Measurements from ENCODE around the gene SDC3. TPM values are rescaled to one million over a fixed set of nuclear protein-coding genes. Genes with fewer than 3 reads are reported as not detected.

SDC3 gene
- total and polyA plus RNA-seq, 4 donors, result 3.3 to 27.5 (median 16.6) TPM

GRCh38 chr1:30823969-30824735 is 84.4 kb downstream of the SDC3 start:
- H3K9me3 ChIP-seq (ENCODE audit: control insufficient read depth in 4 of 4, low read length in 3 of 4), result no peaks in the 10 kb centered on the region
- DNase-seq (ENCODE audit: low spot score), result peak; percentile 83
- TF ChIP-seq JUND (IDR thresholded peaks at IDR 0.05), result peak; percentile 90 to 92
- TF ChIP-seq RXRA (IDR thresholded peaks at IDR 0.05), result peak; percentile 77
- no peak for TF ChIP-seq EGR1 (IDR thresholded peaks at IDR 0.05; ENCODE audit: low read depth in 2 of 2)
- TF ChIP-seq RAD21 (IDR thresholded peaks at IDR 0.05), result peak; percentile 1 to 25
- peak; percentile 61 for TF ChIP-seq YY1 (IDR thresholded peaks at IDR 0.05)
- no peak for TF ChIP-seq ZBTB33 (IDR thresholded peaks at IDR 0.05)
- TF ChIP-seq HNF4G (IDR thresholded peaks at IDR 0.05), result no peak
- TF ChIP-seq CTCF (IDR thresholded peaks at IDR 0.05; ENCODE audit: low read depth, low read length, missing input control), result no peak
- TF ChIP-seq SP1 (IDR thresholded peaks at IDR 0.05), result peak; percentile 44
- peak; percentile 74 for TF ChIP-seq NR2F2 (IDR thresholded peaks at IDR 0.05)
- peak; percentile 45 for TF ChIP-seq REST (IDR thresholded peaks at IDR 0.05)
- TF ChIP-seq, protein P1, sequence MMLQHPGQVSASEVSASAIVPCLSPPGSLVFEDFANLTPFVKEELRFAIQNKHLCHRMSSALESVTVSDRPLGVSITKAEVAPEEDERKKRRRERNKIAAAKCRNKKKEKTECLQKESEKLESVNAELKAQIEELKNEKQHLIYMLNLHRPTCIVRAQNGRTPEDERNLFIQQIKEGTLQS (IDR thresholded peaks at IDR 0.05), result peak; percentile 10
- TF ChIP-seq HNF4A (conservative IDR thresholded peaks at IDR 0.05), result peak in 1 of 2 donors; percentile 30
- no peak for TF ChIP-seq TAF1 (conservative IDR thresholded peaks at IDR 0.05)
- no peak for TF ChIP-seq GABPA (IDR thresholded peaks at IDR 0.05 in 1 of 2, conservative IDR thresholded peaks at IDR 0.05 in 1 of 2)
- no peak for TF ChIP-seq FOXA1 (IDR thresholded peaks at IDR 0.05)
- peak; percentile 40 for TF ChIP-seq FOXA2 (IDR thresholded peaks at IDR 0.05)
- TF ChIP-seq, protein P2, sequence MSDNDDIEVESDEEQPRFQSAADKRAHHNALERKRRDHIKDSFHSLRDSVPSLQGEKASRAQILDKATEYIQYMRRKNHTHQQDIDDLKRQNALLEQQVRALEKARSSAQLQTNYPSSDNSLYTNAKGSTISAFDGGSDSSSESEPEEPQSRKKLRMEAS (IDR thresholded peaks at IDR 0.05), result no peak
- peak overlapping the region; percentile 83 to 92 for H3K27ac ChIP-seq (ENCODE audit: low read depth in 1 of 2, low read length in 2 of 2)
- H3K4me1 ChIP-seq (ENCODE audit: control insufficient read depth in 4 of 4, insufficient read depth in 4 of 4, low read length in 3 of 4), result peaks cover 11 to 25% (median 20%) of the 10 kb centered on the region in 4 donors
- peak overlapping the region; percentile 25 to 88 for H3K9ac ChIP-seq (ENCODE audit: low read depth in 1 of 2, low read length in 2 of 2)
- H3K27me3 ChIP-seq (ENCODE audit: control insufficient read depth in 4 of 4, insufficient read depth in 4 of 4, low read length in 3 of 4), result no peaks in the 10 kb centered on the region
- H3K4me3 ChIP-seq (ENCODE audit: low read depth in 1 of 3, low read length in 3 of 3), result peak overlapping the region; percentile 35 to 62 (median 43)
- WGBS, result under 1% methylated on average over 44 of the region's 44 CpGs
- no peaks in the 10 kb centered on the region for H3K36me3 ChIP-seq (ENCODE audit: control insufficient read depth in 4 of 4, insufficient read depth in 3 of 4, low read depth in 1 of 4, low read length in 3 of 4)

Data from liver (tissue), 9 donors.